Left ventricle myocardium inferior (tissue), 1 donor: ENCODE data around the gene ADAMTS3. TPM values are rescaled to one million over a fixed set of nuclear protein-coding genes. Genes with fewer than 3 reads are reported as not detected.

Experiments used
- DNase-seq: peaks from one replicate; pipeline ENCODE4 v3.0.0-alpha.2; 2020
- H3K27ac ChIP-seq: fragments of 200-600 bp; replicated peaks from 2 replicates; pipeline ENCODE4 v1.8.0; 2021
- H3K27me3 ChIP-seq: fragments of 200-600 bp; 2 replicates; pipeline ENCODE4 v1.8.0; 2021; ENCODE audit warnings: low read depth
- H3K36me3 ChIP-seq: fragments of 200-600 bp; 2 replicates; pipeline ENCODE4 v1.8.0; 2021
- H3K4me1 ChIP-seq: fragments of 200-600 bp; 2 replicates; pipeline ENCODE4 v1.8.0; 2021
- H3K4me3 ChIP-seq: fragments of 200-600 bp; 2 replicates; pipeline ENCODE4 v1.8.0; 2021; ENCODE audit warnings: mild to moderate bottlenecking, moderate library complexity
- H3K9me3 ChIP-seq: fragments of 200-600 bp; replicated peaks from 2 replicates; pipeline ENCODE4 v1.8.0; 2021
- CTCF ChIP-seq: fragments of 200-600 bp; IDR thresholded peaks from 2 replicates; pipeline ENCODE4 v1.8.0; 2021; ENCODE audit warnings: antibody characterized with exemption, mild to moderate bottlenecking, borderline replicate concordance
- intact Hi-C: fragments of 100-400 bp; cut with micrococcal nuclease; formaldehyde crosslinking; loops from one replicate; pipeline ENCODE4 v1.11.0; 2022
- total RNA-seq: library from RNA; stranded (reverse); fragmentation: NEBNext Ultra II Directional; extraction: Animal tissue kit (Norgen Biotek cat#: 25700); gene quantifications from one replicate; pipeline ENCODE4 v1.2.1, GENCODE V29; 2021
- donor health status: DM: no; HTN: yes; CAD: no; lungs with severe emphysema.

The ADAMTS3 gene
- total RNA-seq, 1 donor from 2014 or later, result 0.60 TPM

- Histone ChIP-seq H3K27me3 (no peaks in the 10 kb centered on the region), H3K4me3 (no peak overlapping the region), H3K27ac (no peak overlapping the region), H3K36me3 (no peaks in the 10 kb centered on the region), H3K4me1 (no peaks in the 10 kb centered on the region), H3K9me3 (no peaks in the 10 kb centered on the region)
- intact Hi-C loops, result no loop called here
- no peak for TF ChIP-seq CTCF
- DNase-seq, result no peak
These were observed 267.3 kb downstream of the ADAMTS3 start for GRCh38 chr4:72301759-72302158.

- Histone ChIP-seq H3K36me3 (no peaks in the 10 kb centered on the region), H3K9me3 (no peaks in the 10 kb centered on the region), H3K4me3 (no peak overlapping the region), H3K4me1 (no peaks in the 10 kb centered on the region), H3K27ac (no peak overlapping the region), H3K27me3 (no peaks in the 10 kb centered on the region)
- no peak for TF ChIP-seq CTCF
- DNase-seq, result no peak
- intact Hi-C loops, result no loop called here
These were observed 268.9 kb downstream of the ADAMTS3 start for GRCh38 chr4:72300126-72300525.

DNA sequence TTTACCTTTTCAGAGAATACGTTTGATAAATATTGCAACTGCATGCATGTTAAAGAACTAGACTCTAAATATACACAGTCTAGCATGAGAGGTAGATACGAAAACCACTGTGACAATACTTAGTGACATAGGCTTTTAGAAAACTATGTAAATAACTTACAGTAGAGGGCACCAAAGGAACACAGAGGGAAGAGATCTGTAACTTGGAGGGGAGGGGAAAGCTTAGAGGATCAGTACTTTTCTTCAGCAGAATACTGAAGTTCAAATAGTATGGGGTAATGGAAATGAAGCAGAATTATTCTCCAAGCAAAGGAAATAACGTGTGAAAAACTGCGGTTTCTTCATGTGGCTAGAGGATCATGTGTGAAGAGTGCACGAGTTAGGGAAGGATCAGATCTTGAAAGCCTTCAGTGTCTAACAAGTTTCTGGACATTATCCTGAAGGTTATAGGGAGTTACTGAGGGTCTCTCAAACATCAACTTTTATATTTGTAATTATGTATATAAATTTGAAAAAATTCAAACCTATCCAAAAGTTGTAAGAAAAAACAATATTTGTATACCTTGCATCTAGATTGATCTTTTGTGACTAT lies 273.0 kb downstream of the ADAMTS3 start:
- no peak for DNase-seq
- peak; percentile 75 for TF ChIP-seq CTCF

DNA sequence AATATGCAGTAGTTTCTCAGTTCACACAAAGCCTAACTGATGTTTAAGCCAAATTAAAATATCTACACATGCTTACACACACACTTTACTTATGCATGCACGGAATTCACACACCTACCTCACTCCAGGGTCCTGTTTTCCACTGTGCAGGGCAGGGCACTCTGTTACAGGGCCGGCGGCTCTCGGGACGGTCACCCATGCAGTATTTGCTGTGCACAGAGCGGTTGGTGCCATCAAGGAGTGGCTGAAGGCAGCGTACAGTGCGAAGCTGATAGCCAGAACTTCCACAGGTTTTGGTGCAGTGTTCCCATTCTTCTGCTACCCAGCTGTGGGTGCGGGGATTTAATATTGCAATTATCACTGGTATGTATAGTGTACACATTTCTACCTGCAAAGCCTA lies 278.3 kb downstream of the ADAMTS3 start:
- Histone ChIP-seq H3K27me3 (no peaks in the 10 kb centered on the region), H3K9me3 (no peaks in the 10 kb centered on the region), H3K4me3 (no peak overlapping the region), H3K36me3 (no peaks in the 10 kb centered on the region), H3K27ac (no peak overlapping the region), H3K4me1 (no peaks in the 10 kb centered on the region)
- intact Hi-C loops, result loop anchor here (10.0 kb wide), 1 partner anchor 174 kb away; no protein-coding TSS in a partner anchor
- no peak for DNase-seq
- no peak for TF ChIP-seq CTCF

More for the DNA sequence above, 273.0 kb downstream of the ADAMTS3 start:
- Histone ChIP-seq H3K27me3 (no peaks in the 10 kb centered on the region), H3K4me3 (no peak overlapping the region), H3K9me3 (no peaks in the 10 kb centered on the region), H3K4me1 (no peaks in the 10 kb centered on the region), H3K27ac (no peak overlapping the region), H3K36me3 (no peaks in the 10 kb centered on the region)
- intact Hi-C loops, result loop anchor here (10.0 kb wide), 1 partner anchor 169 kb away; no protein-coding TSS in a partner anchor

GRCh38 chr4:72286910-72287309 lies 282.1 kb downstream of the ADAMTS3 start:
- no peak for TF ChIP-seq CTCF
- intact Hi-C loops, result no loop called here

More at GRCh38 chr4:72286910-72287309, 282.1 kb downstream of the ADAMTS3 start:
- no peak overlapping the region for H3K4me3 ChIP-seq
- H3K4me1 ChIP-seq, result no peaks in the 10 kb centered on the region
- H3K27me3 ChIP-seq, result no peaks in the 10 kb centered on the region
- H3K9me3 ChIP-seq, result no peaks in the 10 kb centered on the region
- no peak overlapping the region for H3K27ac ChIP-seq
- H3K36me3 ChIP-seq, result no peaks in the 10 kb centered on the region
- no peak for DNase-seq
